Measurements from ENCODE around the gene PARP1.
"Not testable (repeated sequence)": the region's sequence is repeated elsewhere in the genome, so short reads cannot be mapped to it uniquely, and the experiment has no call there.

PARP1 gene

GRCh38 chr1:226349801-226350518, 57.9 kb downstream of the PARP1 start:
- no peak for DNase-seq

- no peak for DNase-seq
Measured at GRCh38 chr1:226349081-226349480, 58.8 kb downstream of the PARP1 start.

- no peak for DNase-seq
Measured at GRCh38 chr1:226344441-226345259, 63.2 kb downstream of the PARP1 start.

GRCh38 chr1:226342656-226343055, 65.2 kb downstream of the PARP1 start:
- no peak for DNase-seq

GRCh38 chr1:226340111-226340510, 67.8 kb downstream of the PARP1 start:
- DNase-seq, result not testable (repeated sequence)

- DNase-seq, result no peak
Measured at GRCh38 chr1:226337276-226337875, 70.5 kb downstream of the PARP1 start.

GRCh38 chr1:226335661-226336060, 72.2 kb downstream of the PARP1 start:
- no peak for DNase-seq

- DNase-seq, result no peak
Measured at GRCh38 chr1:226332947-226333346, 74.9 kb downstream of the PARP1 start.

GRCh38 chr1:226329237-226329636, 78.7 kb downstream of the PARP1 start:
- no peak for DNase-seq

GRCh38 chr1:226327761-226328162, 80.1 kb downstream of the PARP1 start:
- DNase-seq, result no peak

- DNase-seq, result no peak
Measured at GRCh38 chr1:226325178-226325577, 82.7 kb downstream of the PARP1 start.

GRCh38 chr1:226324479-226324878, 83.4 kb downstream of the PARP1 start:
- no peak for DNase-seq

- no peak for DNase-seq
Measured at GRCh38 chr1:226322986-226323385, 84.9 kb downstream of the PARP1 start.

- no peak for DNase-seq
Measured at GRCh38 chr1:226320930-226321329, 87.0 kb downstream of the PARP1 start.

- DNase-seq, result no peak
Measured at GRCh38 chr1:226318471-226318870, 89.4 kb downstream of the PARP1 start.

- DNase-seq, result no peak
Measured at GRCh38 chr1:226314055-226314454, 93.8 kb downstream of the PARP1 start.

GRCh38 chr1:226312065-226312464, 95.8 kb downstream of the PARP1 start:
- no peak for DNase-seq

GRCh38 chr1:226311376-226311775, 96.5 kb downstream of the PARP1 start:
- no peak for DNase-seq

All from activated T-cell treated with anti-CD3 and anti-CD28 coated beads for 4 hours (primary cell).